KMS-11 (cell line): ENCODE data around the gene ACO1.

Source experiments
- H2AFZ ChIP-seq: fragments of 200-600 bp; sonication (generic); 2 replicates; pipeline ENCODE4 v1.6.1; 2016; ENCODE audit warnings: antibody characterized with exemption, mixed run types, low read depth
- H3K27ac ChIP-seq: fragments of 200-600 bp; sonication (generic); 2 replicates; pipeline ENCODE4 v1.6.1; 2016; ENCODE audit warnings: mild to moderate bottlenecking, mixed run types
- H3K27me3 ChIP-seq: fragments of 200-600 bp; sonication (generic); 2 replicates; pipeline ENCODE4 v1.6.1; 2017; ENCODE audit warnings: mild to moderate bottlenecking, low read depth, mixed run types, moderate library complexity; ENCODE audit not compliant: insufficient read depth
- H3K36me3 ChIP-seq: fragments of 200-600 bp; sonication (generic); 2 replicates; pipeline ENCODE4 v1.6.1; 2017; ENCODE audit warnings: mild to moderate bottlenecking, mixed run types; ENCODE audit not compliant: insufficient read depth
- H3K4me1 ChIP-seq: fragments of 200-600 bp; sonication (generic); 2 replicates; pipeline ENCODE4 v1.6.1; 2016; ENCODE audit warnings: mild to moderate bottlenecking, low read depth, mixed run types; ENCODE audit not compliant: poor library complexity, severe bottlenecking
- H3K4me2 ChIP-seq: fragments of 200-600 bp; sonication (generic); 2 replicates; pipeline ENCODE4 v1.7.0; 2016; ENCODE audit warnings: mild to moderate bottlenecking, mixed run types
- H3K4me3 ChIP-seq: fragments of 200-600 bp; sonication (generic); IDR thresholded peaks from 2 replicates; pipeline ENCODE4 v1.6.1; 2017; ENCODE audit warnings: low read depth, low read length, mixed read lengths; ENCODE audit not compliant: insufficient read depth
- H3K79me2 ChIP-seq: fragments of 200-600 bp; sonication (generic); 2 replicates; pipeline ENCODE4 v1.6.1; 2016; ENCODE audit warnings: low read depth, mixed run types; ENCODE audit not compliant: insufficient read depth
- H3K9ac ChIP-seq: fragments of 200-600 bp; sonication (generic); 2 replicates; pipeline ENCODE4 v1.6.1; 2016; ENCODE audit warnings: mild to moderate bottlenecking, mixed run types
- H4K20me1 ChIP-seq: fragments of 200-600 bp; sonication (generic); 2 replicates; pipeline ENCODE4 v1.6.1; 2016; ENCODE audit warnings: mild to moderate bottlenecking, mixed run types; ENCODE audit not compliant: insufficient read depth
- CTCF ChIP-seq: fragments of 200-600 bp; sonication (generic); conservative IDR thresholded peaks from 2 replicates; pipeline ENCODE4 v1.6.1; 2017; ENCODE audit warnings: low read depth, mild to moderate bottlenecking, antibody characterized with exemption, low read length, moderate library complexity, mixed read lengths

Gene ACO1

GRCh38 chr9:32384364-32385151, at the start of gene ACO1:
Gene ACO1 (plus strand): TSS chr9:32384643. CDS start chr9:32405507, 20,864 bp downstream.
- H3K27me3 ChIP-seq: no peaks in the 10 kb centered on the region
- H3K4me1 ChIP-seq: peaks cover 8% of the 10 kb centered on the region
- no peak for TF ChIP-seq CTCF
- H3K36me3 ChIP-seq: no peaks in the 10 kb centered on the region
- peak within 1 kb of the TSS; percentile 46; the same call in 1 of the 2 replicates for H3K9ac ChIP-seq
- H3K79me2 ChIP-seq: no peaks in the 10 kb centered on the region
- H4K20me1 ChIP-seq: no peaks in the 10 kb centered on the region
- peak within 1 kb of the TSS; percentile 56 for H3K4me2 ChIP-seq
- H3K4me3 ChIP-seq: no peak within 1 kb of the TSS
- H3K27ac ChIP-seq: no peak within 1 kb of the TSS
- H2AFZ ChIP-seq: peak within 1 kb of the TSS; percentile 85

- Histone ChIP-seq H3K4me3 (no peak overlapping the region), H3K4me1 (no peaks in the 10 kb centered on the region)
- TF ChIP-seq CTCF: no peak
These were observed 49.2 kb upstream of the ACO1 start for GRCh38 chr9:32334916-32335895.

GRCh38 chr9:32339424-32339823, 45.0 kb upstream of the ACO1 start:
- Histone ChIP-seq H3K27me3 (no peaks in the 10 kb centered on the region), H3K27ac (no peak overlapping the region), H3K9ac (no peak overlapping the region), H3K36me3 (no peaks in the 10 kb centered on the region), H3K79me2 (no peaks in the 10 kb centered on the region), H4K20me1 (no peaks in the 10 kb centered on the region), H3K4me3 (no peak overlapping the region), H3K4me2 (no peak overlapping the region), H2AFZ (no peak overlapping the region), H3K4me1 (peaks cover 2% of the 10 kb centered on the region)
- TF ChIP-seq CTCF: no peak

More at GRCh38 chr9:32334916-32335895, 49.2 kb upstream of the ACO1 start:
- no peaks in the 10 kb centered on the region for H3K27me3 ChIP-seq
- H4K20me1 ChIP-seq: no peaks in the 10 kb centered on the region
- no peak overlapping the region for H3K27ac ChIP-seq
- no peaks in the 10 kb centered on the region for H3K79me2 ChIP-seq
- H3K9ac ChIP-seq: no peak overlapping the region
- H3K36me3 ChIP-seq: no peaks in the 10 kb centered on the region
- H2AFZ ChIP-seq: no peak overlapping the region
- H3K4me2 ChIP-seq: no peak overlapping the region

- no peak overlapping the region for H3K4me2 ChIP-seq
- H3K36me3 ChIP-seq: no peaks in the 10 kb centered on the region
- no peak overlapping the region for H3K4me3 ChIP-seq
- no peaks in the 10 kb centered on the region for H3K79me2 ChIP-seq
- no peak overlapping the region for H3K27ac ChIP-seq
- H3K4me1 ChIP-seq: peaks cover 4% of the 10 kb centered on the region
- no peaks in the 10 kb centered on the region for H4K20me1 ChIP-seq
- no peak overlapping the region for H3K9ac ChIP-seq
- no peak overlapping the region for H2AFZ ChIP-seq
- no peaks in the 10 kb centered on the region for H3K27me3 ChIP-seq
- no peak for TF ChIP-seq CTCF
These were observed 44.1 kb upstream of the ACO1 start for GRCh38 chr9:32340361-32340760.
